ENCODE data around the gene SAYSD1.

The SAYSD1 gene

DNA sequence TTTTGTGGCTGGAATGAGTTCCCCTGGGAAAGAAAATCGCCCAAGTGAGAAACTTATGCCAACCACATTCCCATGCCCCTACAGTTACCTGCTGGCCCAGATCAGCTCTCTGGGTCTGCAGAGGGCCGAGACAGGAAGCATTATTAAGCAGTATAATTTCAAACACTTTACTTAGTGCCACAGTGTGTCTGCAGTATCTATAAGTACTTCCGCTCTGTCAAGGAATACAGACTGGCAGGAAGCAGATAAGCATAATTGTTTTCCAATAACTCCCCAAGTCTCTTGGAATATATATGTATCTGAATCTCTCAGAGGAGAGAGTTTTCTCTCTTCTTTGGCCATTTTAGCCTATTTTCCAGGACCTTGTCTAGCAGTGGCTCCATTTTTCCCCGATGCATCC is 24.9 kb downstream of the SAYSD1 start:
- TF ChIP-seq, protein P1, sequence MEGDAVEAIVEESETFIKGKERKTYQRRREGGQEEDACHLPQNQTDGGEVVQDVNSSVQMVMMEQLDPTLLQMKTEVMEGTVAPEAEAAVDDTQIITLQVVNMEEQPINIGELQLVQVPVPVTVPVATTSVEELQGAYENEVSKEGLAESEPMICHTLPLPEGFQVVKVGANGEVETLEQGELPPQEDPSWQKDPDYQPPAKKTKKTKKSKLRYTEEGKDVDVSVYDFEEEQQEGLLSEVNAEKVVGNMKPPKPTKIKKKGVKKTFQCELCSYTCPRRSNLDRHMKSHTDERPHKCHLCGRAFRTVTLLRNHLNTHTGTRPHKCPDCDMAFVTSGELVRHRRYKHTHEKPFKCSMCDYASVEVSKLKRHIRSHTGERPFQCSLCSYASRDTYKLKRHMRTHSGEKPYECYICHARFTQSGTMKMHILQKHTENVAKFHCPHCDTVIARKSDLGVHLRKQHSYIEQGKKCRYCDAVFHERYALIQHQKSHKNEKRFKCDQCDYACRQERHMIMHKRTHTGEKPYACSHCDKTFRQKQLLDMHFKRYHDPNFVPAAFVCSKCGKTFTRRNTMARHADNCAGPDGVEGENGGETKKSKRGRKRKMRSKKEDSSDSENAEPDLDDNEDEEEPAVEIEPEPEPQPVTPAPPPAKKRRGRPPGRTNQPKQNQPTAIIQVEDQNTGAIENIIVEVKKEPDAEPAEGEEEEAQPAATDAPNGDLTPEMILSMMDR (conservative IDR thresholded peaks at IDR 0.05; ENCODE audit: low read depth), result no peak
- CTCF ChIA-PET, result no interaction called here
- no peak overlapping the region for H3K27ac ChIP-seq
- DNase-seq (ENCODE audit: low spot score), result no peak
- POLR2A ChIA-PET (ENCODE audit: low non-redundant PET), result no interaction called here

GRCh38 chr6:39088331-39088730 is 26.7 kb downstream of the SAYSD1 start:
- POLR2A ChIA-PET (ENCODE audit: low non-redundant PET), result interaction anchor here (0.6 kb wide), 1 partner anchor 39 kb away, joined by 3 read pairs; no protein-coding TSS in a partner anchor
- DNase-seq (ENCODE audit: low spot score), result no peak
- CTCF ChIA-PET, result interaction anchor here (0.6 kb wide), 1 partner anchor 214 kb away, joined by 3 read pairs; no protein-coding TSS in a partner anchor
- TF ChIP-seq, protein P1 (conservative IDR thresholded peaks at IDR 0.05; ENCODE audit: low read depth), result no peak
- H3K27ac ChIP-seq, result no peak overlapping the region

- ChIA-PET CTCF (interaction anchor here (0.7 kb wide), 1 partner anchor 627 kb away, joined by 4 read pairs; no protein-coding TSS in a partner anchor), POLR2A (ENCODE audit: low non-redundant PET) (no interaction called here)
- TF ChIP-seq, protein P1 (conservative IDR thresholded peaks at IDR 0.05; ENCODE audit: low read depth), result no peak
- H3K27ac ChIP-seq, result no peak overlapping the region
- DNase-seq (ENCODE audit: low spot score), result no peak
These were observed 27.8 kb downstream of the SAYSD1 start for GRCh38 chr6:39087197-39087596.

- no peak for DNase-seq (ENCODE audit: low spot score)
- ChIA-PET POLR2A (ENCODE audit: low non-redundant PET) (no interaction called here), CTCF (no interaction called here)
- H3K27ac ChIP-seq, result no peak overlapping the region
- TF ChIP-seq, protein P1 (conservative IDR thresholded peaks at IDR 0.05; ENCODE audit: low read depth), result no peak
These were observed 28.3 kb downstream of the SAYSD1 start for GRCh38 chr6:39086711-39087110.

DNA sequence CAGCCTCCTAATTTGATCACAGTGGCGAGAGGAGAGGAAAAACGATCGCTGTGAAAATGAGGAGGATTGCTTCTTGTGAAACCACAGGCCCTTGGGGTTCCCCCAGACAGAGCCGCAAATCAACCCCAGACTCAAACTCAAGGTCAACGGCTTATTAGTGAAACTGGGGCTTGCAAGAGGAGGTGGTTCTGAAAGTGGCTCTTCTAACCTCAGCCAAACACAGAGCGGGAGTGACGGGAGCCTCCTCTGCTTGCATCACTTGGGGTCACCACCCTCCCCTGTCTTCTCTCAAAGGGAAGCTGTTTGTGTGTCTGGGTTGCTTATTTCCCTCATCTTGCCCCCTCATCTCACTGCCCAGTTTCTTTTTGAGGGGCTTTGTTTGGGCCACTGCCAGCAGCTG is 28.7 kb downstream of the SAYSD1 start:
- no peak for DNase-seq (ENCODE audit: low spot score)
- no peak overlapping the region for H3K27ac ChIP-seq
- ChIA-PET POLR2A (ENCODE audit: low non-redundant PET) (no interaction called here), CTCF (no interaction called here)
- TF ChIP-seq, protein P1 (conservative IDR thresholded peaks at IDR 0.05; ENCODE audit: low read depth), result no peak

GRCh38 chr6:39085129-39085797 is 29.7 kb downstream of the SAYSD1 start:
- TF ChIP-seq, protein P1 (conservative IDR thresholded peaks at IDR 0.05; ENCODE audit: low read depth), result no peak
- CTCF ChIA-PET, result no interaction called here
- H3K27ac ChIP-seq, result no peak overlapping the region
- POLR2A ChIA-PET (ENCODE audit: low non-redundant PET), result no interaction called here
- no peak for DNase-seq (ENCODE audit: low spot score)

Data from RWPE1 (cell line).